Measurements from ENCODE around the gene AQP5.
A peak's percentile ranks its signal among the peaks of the same experiment; 100 is the strongest.

Gene AQP5

DNA sequence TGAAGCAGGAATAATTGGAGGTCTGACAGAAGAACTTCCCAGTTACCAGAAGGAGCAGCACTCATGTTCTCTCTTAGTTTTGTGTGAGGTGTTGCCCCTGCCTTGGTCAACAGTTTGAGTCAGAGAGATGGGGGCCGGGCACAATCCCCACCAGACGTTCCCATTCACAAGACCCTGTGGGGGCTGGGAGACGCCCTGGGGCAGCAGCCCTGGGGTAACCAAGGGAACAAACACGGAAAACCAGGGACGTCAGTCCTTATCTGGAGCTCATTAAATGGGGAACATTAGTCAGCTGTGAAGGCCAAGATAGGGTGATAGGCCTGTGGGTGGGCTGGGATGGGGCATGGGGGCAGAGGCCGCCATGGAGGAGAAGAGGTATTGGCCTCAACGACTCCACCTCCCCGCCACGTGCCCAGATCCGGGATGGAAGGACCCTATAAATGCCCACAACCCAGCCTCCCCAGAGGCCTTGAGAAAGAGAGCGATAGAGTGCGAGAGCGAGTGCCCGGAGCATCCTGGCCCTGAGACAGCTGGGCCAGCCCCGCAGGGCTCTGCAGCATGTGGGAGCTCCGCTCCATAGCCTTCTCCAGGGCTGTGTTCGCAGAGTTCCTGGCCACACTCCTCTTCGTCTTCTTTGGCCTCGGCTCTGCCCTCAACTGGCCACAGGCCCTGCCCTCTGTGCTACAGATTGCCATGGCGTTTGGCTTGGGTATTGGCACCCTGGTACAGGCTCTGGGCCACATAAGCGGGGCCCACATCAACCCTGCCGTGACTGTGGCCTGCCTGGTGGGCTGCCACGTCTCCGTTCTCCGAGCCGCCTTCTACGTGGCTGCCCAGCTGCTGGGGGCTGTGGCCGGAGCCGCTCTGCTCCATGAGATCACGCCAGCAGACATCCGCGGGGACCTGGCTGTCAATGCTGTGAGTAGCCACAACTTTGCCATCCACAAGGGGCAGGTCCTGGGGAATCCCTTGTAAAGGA, 11.1 kb upstream of the AQP5 start, which contains the start of gene AQP2:
AQP2 (plus strand) TSS at position 465 of the 979 bp plus-strand sequence; CDS start at position 559, 94 bp downstream.
- DNase-seq (ENCODE audit: low spot score): peak; percentile 53

GRCh38 chr12:49951411-49952240, 10.0 kb upstream of the AQP5 start:
- no peak for DNase-seq (ENCODE audit: low spot score)

DNA sequence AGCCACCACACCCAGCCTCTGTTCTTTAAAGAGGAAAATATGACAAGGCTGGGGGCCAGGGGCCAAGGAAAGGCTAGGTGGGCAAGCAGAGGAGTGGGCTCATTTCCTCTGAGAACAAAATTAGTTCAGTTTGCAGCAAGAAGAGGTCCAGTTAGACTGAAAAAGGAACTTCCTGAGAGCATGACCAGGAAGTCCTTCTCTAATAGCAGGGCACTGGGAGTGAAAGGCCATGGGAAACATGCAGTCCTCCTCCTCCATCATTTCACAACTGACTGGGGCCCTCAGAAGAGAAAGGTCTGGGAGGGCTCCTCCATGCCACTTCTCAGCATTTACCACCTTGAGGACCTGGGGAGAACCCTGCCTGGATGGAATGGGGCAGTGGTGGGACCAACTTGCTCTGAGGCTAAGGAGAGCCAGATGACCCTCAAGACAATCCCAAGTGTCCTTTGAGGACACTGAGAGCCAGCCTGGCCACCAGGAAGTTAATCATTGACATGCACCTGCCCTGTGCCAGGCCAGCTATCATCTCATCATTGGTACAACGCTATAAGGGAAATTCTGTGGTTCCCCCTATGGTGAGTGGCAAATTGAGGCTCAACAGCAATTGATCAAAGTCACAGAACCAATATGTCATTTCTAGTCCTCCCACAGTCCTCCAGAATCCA, 9.1 kb upstream of the AQP5 start:
- no peak for DNase-seq (ENCODE audit: low spot score)

DNA sequence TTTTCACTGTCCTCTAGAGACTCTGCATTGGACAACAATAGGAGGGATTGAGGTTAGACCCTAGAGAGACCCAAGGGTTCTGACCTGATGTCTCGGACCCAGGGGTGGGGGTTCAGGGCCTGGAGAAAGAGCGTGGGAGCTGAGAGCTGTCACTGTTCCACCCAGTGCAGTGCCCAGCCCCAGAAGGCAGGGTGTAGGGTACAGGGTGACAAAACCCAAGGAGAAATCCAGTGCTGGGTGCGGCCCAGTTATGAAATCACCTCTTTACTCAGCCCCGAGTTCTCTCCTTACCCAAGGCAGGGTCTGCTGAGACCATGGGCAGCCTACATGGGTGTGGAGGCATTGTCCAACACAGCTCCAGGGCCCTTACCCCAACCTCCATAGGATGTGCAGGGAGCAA, 8.5 kb upstream of the AQP5 start:
- DNase-seq (ENCODE audit: low spot score): no peak

GRCh38 chr12:49953961-49954846, 7.5 kb upstream of the AQP5 start:
- DNase-seq (ENCODE audit: low spot score): no peak

DNA sequence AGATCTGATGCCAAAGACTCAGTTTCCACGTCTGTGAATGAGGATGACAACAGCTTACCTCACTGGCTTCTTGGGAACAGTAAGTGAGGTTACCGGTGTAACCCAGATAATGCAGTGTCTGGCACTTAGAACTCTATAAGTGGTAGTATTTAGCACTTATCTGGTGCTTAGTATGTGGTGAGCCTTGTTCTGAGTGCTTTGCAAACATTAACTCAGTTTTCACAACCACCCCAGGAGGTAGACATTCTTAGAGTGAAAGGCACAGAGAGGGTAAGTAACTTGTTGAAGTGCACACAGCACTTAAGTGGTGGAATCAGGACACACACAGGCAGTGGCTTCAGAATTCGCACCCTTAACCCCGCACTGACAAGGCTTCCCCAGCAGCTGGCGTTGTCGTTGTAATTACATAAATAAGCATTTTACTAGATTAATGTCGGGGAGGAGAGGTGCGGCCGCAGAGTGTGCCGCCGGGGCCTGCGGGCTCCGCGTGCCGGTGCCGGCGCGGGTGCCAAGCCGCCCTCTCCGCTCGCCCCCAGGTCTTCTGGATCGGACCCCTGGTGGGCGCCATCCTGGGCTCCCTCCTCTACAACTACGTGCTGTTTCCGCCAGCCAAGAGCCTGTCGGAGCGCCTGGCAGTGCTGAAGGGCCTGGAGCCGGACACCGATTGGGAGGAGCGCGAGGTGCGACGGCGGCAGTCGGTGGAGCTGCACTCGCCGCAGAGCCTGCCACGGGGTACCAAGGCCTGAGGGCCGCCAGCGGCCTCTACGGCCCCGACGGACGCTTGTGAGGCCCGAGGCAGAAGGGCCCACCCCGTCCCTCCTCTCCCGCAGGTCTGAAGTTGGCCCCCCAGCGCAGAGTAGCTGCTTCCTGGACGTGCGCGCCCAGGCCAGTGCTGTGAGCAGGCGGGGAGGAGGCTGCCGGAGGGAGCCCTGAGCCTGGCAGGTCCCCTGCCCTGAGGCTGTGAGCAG, 6.5 kb upstream of the AQP5 start:
- DNase-seq (ENCODE audit: low spot score): no peak

GRCh38 chr12:49955899-49956662, 5.6 kb upstream of the AQP5 start:
- DNase-seq (ENCODE audit: low spot score): no peak

- DNase-seq (ENCODE audit: low spot score): no peak
These were observed 4.8 kb upstream of the AQP5 start for GRCh38 chr12:49956663-49957569.

GRCh38 chr12:49957570-49957967, 4.1 kb upstream of the AQP5 start:
- DNase-seq (ENCODE audit: low spot score): no peak

DNA sequence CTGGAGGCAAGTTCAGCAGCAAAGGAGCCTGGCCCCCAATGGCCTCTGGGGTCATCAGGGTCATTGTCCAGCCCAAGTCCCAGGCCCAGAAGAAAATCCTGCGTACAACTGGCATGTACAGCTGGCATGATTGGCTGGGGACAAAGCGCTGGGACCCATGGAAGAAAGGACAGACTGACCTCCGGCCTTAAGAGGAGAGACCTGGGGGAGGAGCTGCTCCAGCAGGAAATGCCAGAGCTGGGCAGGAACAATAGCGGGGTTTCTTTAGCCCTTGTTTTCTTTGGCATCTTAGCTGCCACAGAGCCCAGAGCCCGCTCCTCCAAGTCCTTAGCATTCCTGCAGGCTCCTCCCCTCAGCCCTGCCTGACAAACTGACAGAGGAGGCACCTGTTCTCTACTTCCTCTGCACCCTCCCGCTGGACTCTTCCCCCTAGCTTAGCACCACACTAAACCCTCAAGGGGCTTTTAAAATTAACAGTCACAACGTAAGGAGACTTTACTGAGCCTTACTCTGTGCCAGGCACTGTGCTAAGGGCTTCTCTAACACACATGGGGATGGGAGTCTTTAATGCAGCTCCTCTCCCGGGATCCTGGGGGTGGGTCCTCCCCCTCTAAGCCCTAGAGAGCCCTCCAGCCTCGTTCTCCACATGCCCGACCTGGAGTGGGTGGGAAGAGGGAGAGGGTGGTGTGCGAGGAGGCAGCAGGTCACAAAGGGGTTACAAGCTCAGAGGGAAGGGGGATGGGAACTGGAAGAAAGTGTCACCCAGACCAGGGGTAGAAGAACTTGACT, 1.8 kb upstream of the AQP5 start:
- no peak for DNase-seq (ENCODE audit: low spot score)

- DNase-seq (ENCODE audit: low spot score): no peak
These were observed 1.1 kb upstream of the AQP5 start for GRCh38 chr12:49960474-49961110.

DNA sequence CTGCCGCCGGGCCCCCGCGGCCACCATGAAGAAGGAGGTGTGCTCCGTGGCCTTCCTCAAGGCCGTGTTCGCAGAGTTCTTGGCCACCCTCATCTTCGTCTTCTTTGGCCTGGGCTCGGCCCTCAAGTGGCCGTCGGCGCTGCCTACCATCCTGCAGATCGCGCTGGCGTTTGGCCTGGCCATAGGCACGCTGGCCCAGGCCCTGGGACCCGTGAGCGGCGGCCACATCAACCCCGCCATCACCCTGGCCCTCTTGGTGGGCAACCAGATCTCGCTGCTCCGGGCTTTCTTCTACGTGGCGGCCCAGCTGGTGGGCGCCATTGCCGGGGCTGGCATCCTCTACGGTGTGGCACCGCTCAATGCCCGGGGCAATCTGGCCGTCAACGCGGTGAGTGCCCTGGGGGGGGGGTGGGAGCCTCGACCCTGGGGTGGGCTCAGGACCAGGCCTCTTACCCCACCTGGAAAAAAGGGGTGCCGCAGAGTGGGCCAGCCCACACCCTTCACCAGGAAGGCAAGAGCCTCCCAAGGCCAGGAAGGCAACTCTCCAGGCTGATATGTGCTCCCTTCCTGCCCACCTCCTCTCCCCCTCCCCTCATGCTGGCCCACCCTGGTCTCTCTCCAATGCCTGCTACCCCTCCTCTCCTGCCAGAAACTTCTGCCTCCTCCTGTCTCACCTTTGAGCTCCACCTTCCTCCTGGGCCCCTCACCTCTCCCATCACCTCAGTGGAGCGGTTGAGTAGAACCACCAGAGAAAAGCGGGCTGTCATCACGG, 507 bp downstream of the AQP5 start:
- DNase-seq (ENCODE audit: low spot score): no peak

DNA sequence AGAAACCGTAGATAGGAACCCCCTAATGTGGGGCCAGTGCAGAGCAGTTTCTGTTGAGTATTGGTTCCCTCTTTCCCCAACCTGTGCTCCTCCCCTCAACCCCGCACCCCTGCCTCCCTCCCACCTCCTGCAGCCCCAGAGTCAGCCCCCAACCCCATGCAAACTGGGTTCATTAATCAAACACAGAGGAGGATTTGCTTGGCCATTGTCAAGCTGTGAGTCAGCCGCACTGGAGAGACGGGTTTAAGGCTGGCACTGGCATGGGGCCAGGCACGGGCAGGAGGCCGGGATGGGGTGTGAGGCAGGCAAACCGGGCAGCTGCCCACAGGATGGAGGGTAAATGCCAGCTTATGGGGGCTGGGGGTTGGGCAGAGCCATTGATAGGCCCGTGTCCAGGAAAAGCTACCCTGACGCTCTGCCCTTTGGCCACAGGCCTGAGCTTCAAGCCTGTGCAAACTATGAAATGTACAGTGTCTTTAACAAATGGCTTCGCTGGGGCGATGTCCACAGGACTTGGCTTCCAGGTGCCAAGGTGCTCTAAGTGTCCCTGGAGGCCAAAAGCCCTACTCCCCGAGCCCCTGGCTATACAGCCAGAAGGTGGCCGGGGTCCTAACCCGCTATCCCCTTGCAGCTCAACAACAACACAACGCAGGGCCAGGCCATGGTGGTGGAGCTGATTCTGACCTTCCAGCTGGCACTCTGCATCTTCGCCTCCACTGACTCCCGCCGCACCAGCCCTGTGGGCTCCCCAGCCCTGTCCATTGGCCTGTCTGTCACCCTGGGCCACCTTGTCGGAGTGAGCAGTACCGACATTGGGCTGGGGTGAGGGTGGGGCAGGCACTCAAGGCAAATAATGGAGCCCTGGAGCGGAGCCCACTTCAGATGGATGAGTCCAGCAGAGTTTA, 1.4 kb downstream of the AQP5 start:
- DNase-seq (ENCODE audit: low spot score): no peak

DNA sequence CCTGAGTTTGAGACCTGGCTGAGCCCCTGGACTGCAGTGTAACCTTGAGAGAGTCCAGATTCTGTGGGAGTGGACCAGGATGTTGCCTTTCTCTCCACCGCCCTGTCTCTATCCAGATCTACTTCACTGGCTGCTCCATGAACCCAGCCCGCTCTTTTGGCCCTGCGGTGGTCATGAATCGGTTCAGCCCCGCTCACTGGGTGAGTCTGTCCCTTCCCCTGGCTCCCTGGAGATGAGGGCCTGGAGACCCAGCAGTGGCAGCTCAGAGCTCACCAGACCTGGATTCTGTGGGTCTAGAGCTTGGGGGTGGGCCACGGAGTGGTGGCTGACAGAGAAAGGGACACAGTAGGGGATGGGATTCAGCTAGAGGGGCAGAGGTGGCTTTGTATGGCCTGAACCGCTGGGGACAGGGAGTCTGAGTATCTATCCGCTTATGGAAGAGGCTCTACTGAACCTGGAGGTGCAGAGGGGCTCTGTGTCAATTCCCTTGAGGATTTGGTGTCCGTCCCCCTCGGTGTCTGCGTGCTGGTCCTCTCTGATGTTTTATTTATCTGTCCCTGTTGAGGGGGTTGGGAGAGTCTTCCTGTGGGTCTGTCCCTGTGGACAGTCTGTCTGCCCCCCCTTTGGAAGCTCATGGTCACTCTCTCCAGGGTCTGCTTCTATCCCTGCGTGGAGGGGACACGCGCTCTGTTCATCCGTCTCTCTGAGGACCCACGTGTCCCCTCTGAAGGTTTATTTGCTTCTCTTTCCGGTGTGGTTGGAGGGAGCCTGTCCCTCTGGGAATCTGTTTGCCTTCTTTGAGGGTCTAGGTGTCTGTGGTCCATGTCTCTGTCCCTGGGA, 2.5 kb downstream of the AQP5 start:
- no peak for DNase-seq (ENCODE audit: low spot score)

Measured in left forelimb (tissue), 1 donor.